OCI-LY3 (cell line): ENCODE measurements around the gene GPATCH8.

Source experiments
- H2AFZ ChIP-seq: fragments of 200-600, 300-600 bp; shearing (Covaris generic); 2 replicates; pipeline ENCODE4 v1.6.0; 2014; ENCODE audit warnings: antibody characterized with exemption, low read depth, low read length
- H3K27ac ChIP-seq: fragments of 200-600, 300-600 bp; sonication (generic); 2 replicates; pipeline ENCODE4 v1.5.1; 2014; ENCODE audit warnings: mild to moderate bottlenecking, low read length, moderate library complexity, mixed read lengths
- H3K27me3 ChIP-seq: fragments of 200-600, 300-600 bp; sonication (generic); 2 replicates; pipeline ENCODE4 v1.6.1; 2014; ENCODE audit warnings: low read depth, low read length, mixed read lengths
- H3K36me3 ChIP-seq: fragments of 200-600, 300-600 bp; sonication (generic); replicated peaks from 2 replicates; pipeline ENCODE3; 2014; ENCODE audit warnings: low read depth, low read length, mixed read lengths
- H3K4me1 ChIP-seq: fragments of 300-600, 200-600 bp; sonication (generic); 2 replicates; pipeline ENCODE4 v1.6.1; 2014; ENCODE audit warnings: low read length, mixed read lengths
- H3K4me2 ChIP-seq: fragments of 200-600, 300-600 bp; sonication (generic); 2 replicates; pipeline ENCODE4 v1.6.1; 2014; ENCODE audit warnings: low read length, mixed read lengths
- H3K4me3 ChIP-seq: fragments of 300-600, 200-600 bp; sonication (generic); 2 replicates; pipeline ENCODE4 v1.5.1; 2014; ENCODE audit warnings: antibody characterized with exemption, mild to moderate bottlenecking, low read length, moderate library complexity
- H3K79me2 ChIP-seq: fragments of 300-600, 200-600 bp; shearing (Covaris generic); 2 replicates; pipeline ENCODE4 v1.6.1; 2014; ENCODE audit warnings: mild to moderate bottlenecking, low read length, mixed read lengths
- H3K9ac ChIP-seq: fragments of 300-600, 200-600 bp; shearing (Covaris generic); 2 replicates; pipeline ENCODE4 v1.6.0; 2014; ENCODE audit warnings: mild to moderate bottlenecking, low read length, moderate library complexity
- H3K9me3 ChIP-seq: fragments of 200-600, 300-600 bp; shearing (Covaris generic); 2 replicates; pipeline ENCODE4 v1.6.1; 2014; ENCODE audit warnings: low read length, mixed read lengths; ENCODE audit not compliant: insufficient read depth
- H4K20me1 ChIP-seq: fragments of 200-600, 300-600 bp; sonication (generic); 2 replicates; pipeline ENCODE4 v1.6.1; 2016; ENCODE audit warnings: low read length, mixed read lengths; ENCODE audit not compliant: insufficient read depth
- EZH2phosphoT487 ChIP-seq: fragments of 200-600 bp; shearing (Covaris generic); IDR thresholded peaks from 2 replicates; pipeline ENCODE4 v1.6.1; 2018; ENCODE audit warnings: antibody characterized with exemption, mixed run types, low read depth
- TF ChIP-seq, protein P1 (sequence below): fragments of 200-600, 300-600 bp; sonication (generic); IDR thresholded peaks from 2 replicates; pipeline ENCODE4 v1.5.1; 2014; ENCODE audit warnings: antibody characterized with exemption, low read length, low read depth

Gene GPATCH8

DNA sequence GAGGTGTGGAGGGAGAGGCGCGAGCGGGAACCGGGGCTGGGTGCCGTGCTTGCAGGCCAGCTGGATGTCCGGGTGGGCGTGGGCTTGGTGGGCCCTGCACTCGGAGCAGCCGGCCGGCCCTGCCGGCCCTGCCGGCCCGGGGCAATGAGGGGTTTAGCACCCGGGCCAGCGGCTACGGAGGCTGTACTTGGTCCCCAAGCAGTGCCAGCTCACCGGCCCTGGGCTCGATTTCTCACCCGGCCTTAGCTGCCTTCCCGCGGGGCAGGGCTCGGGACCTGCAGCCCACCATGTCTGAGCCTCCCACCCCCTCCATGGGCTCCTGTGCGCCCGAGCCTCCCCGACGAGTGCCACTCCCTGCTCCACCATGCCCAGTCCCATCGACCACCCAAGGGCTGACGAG lies 24.7 kb upstream of the GPATCH8 start:
- TF ChIP-seq, protein P1, sequence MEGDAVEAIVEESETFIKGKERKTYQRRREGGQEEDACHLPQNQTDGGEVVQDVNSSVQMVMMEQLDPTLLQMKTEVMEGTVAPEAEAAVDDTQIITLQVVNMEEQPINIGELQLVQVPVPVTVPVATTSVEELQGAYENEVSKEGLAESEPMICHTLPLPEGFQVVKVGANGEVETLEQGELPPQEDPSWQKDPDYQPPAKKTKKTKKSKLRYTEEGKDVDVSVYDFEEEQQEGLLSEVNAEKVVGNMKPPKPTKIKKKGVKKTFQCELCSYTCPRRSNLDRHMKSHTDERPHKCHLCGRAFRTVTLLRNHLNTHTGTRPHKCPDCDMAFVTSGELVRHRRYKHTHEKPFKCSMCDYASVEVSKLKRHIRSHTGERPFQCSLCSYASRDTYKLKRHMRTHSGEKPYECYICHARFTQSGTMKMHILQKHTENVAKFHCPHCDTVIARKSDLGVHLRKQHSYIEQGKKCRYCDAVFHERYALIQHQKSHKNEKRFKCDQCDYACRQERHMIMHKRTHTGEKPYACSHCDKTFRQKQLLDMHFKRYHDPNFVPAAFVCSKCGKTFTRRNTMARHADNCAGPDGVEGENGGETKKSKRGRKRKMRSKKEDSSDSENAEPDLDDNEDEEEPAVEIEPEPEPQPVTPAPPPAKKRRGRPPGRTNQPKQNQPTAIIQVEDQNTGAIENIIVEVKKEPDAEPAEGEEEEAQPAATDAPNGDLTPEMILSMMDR: no peak
- no peak for TF ChIP-seq EZH2phosphoT487
- Histone ChIP-seq H2AFZ (no peak overlapping the region), H3K79me2 (no peaks in the 10 kb centered on the region)

DNA sequence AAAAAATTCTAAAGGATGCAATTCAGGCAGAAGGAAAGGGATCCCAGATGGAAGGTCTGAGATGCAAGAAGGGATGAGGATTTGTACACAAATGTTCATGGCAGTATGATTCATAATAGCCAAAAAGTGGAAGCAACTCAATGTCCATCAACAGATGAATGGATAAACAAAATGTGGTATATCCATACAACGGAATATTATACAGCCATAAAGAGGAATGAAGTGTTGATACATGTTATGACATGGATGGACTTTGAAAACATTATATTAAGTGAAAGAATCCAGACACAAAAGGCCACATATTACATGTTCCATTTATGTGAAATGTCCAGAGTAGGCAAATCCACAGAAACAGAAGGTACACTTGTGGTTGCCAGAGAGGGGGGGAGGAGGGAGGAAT lies 23.9 kb upstream of the GPATCH8 start:
- H2AFZ ChIP-seq: no peak overlapping the region
- H3K79me2 ChIP-seq: no peaks in the 10 kb centered on the region
- H3K9me3 ChIP-seq: no peaks in the 10 kb centered on the region
- H3K36me3 ChIP-seq: no peaks in the 10 kb centered on the region
- TF ChIP-seq EZH2phosphoT487: no peak
- TF ChIP-seq, protein P1: no peak
- no peaks in the 10 kb centered on the region for H4K20me1 ChIP-seq
- no peak overlapping the region for H3K27ac ChIP-seq
- peaks cover 12% of the 10 kb centered on the region for H3K4me1 ChIP-seq
- no peak overlapping the region for H3K4me2 ChIP-seq
- no peak overlapping the region for H3K9ac ChIP-seq
- H3K4me3 ChIP-seq: no peak overlapping the region
- no peaks in the 10 kb centered on the region for H3K27me3 ChIP-seq

More for the DNA sequence above, 24.7 kb upstream of the GPATCH8 start:
- Histone ChIP-seq H3K27me3 (no peaks in the 10 kb centered on the region), H3K27ac (no peak overlapping the region), H3K4me1 (peaks cover 11% of the 10 kb centered on the region), H4K20me1 (no peaks in the 10 kb centered on the region), H3K9me3 (no peaks in the 10 kb centered on the region), H3K9ac (no peak overlapping the region), H3K4me2 (no peak overlapping the region), H3K36me3 (no peaks in the 10 kb centered on the region), H3K4me3 (no peak overlapping the region)

DNA sequence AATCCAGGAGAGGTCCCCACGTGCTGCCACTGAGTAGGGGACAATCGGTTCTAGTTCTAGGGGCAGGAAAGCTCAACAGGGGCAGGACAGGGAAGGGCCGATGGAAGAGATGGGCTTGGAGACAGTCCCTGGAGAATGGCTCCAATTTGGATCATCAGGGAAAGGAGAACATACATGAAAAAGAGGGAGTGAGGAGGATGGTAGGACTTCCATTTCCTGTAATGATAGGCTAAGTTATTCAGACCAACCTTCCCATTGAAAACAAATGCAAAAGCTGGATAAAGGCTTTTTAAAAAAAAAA lies 20.4 kb upstream of the GPATCH8 start:
- Histone ChIP-seq H3K79me2 (no peaks in the 10 kb centered on the region), H3K9me3 (no peaks in the 10 kb centered on the region), H3K4me1 (peaks cover 8% of the 10 kb centered on the region), H2AFZ (peak overlapping the region; percentile 100), H3K27me3 (no peaks in the 10 kb centered on the region), H3K4me2 (peak overlapping the region; percentile 66), H3K4me3 (peak overlapping the region; percentile 58), H3K36me3 (no peaks in the 10 kb centered on the region), H3K27ac (no peak overlapping the region), H4K20me1 (no peaks in the 10 kb centered on the region), H3K9ac (peak overlapping the region; percentile 45; the same call in 1 of the 2 replicates)
- TF ChIP-seq, protein P1: no peak
- no peak for TF ChIP-seq EZH2phosphoT487

DNA sequence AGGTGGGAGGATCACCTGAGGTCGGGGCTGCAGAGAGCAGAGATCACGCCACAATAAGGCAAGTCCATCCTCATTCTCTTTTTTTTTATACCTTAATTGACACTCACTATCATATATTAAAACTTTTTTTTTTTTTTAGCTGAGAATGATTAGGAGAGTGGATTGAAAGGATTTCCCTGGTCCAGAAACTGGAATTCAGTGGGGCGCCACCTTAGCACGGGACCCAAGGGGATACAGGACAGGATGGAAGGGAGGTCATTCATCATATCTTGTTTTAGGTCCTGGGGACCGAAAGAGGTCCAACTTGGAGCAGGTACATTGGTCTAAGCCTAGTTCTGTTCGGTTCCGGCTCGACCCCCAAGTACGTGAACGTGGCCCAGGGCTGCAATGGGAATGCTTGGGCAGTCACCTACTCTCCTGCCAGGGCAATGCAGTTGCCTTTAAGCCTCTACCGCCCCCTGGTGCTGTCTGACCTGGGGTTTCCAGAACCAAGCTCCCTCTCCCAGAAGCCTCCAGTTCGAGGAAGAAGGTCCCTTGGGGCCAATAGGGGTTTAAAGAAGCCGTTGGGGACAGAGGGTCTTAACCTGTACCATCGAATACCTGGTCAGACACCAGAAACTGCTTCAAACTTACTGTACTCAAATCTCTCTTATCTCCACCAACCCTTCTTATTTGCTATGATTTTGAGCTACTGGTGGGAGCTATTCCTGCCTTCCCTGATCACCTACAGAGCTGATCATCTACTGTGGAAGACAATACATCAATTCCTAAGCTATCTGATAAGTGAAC lies 19.9 kb upstream of the GPATCH8 start:
- H3K4me1 ChIP-seq: peaks cover 8% of the 10 kb centered on the region
- no peaks in the 10 kb centered on the region for H3K27me3 ChIP-seq
- H4K20me1 ChIP-seq: no peaks in the 10 kb centered on the region
- H3K9me3 ChIP-seq: no peaks in the 10 kb centered on the region
- H2AFZ ChIP-seq: peak overlapping the region; percentile 100
- H3K79me2 ChIP-seq: no peaks in the 10 kb centered on the region
- peak overlapping the region; percentile 45; the same call in 1 of the 2 replicates for H3K9ac ChIP-seq
- no peaks in the 10 kb centered on the region for H3K36me3 ChIP-seq
- H3K27ac ChIP-seq: no peak overlapping the region
- peak overlapping the region; percentile 66 for H3K4me2 ChIP-seq
- no peak for TF ChIP-seq EZH2phosphoT487
- TF ChIP-seq, protein P1: peak; percentile 82
- H3K4me3 ChIP-seq: peak overlapping the region; percentile 58
